Neural progenitor cell (in vitro differentiated cells): ENCODE results near the gene AFF3. TPM values are rescaled to one million over a fixed set of nuclear protein-coding genes. Genes with fewer than 3 reads are reported as not detected.

ENCODE experiments used
- DNase-seq: peaks from one replicate; pipeline ENCODE4 v3.0.0-alpha.2; 2016; ENCODE audit warnings: low spot score
- H2AFZ ChIP-seq: fragments of 200-600 bp; sonication (generic); replicated peaks from 2 replicates; pipeline ENCODE4 v1.6.1; 2016; ENCODE audit warnings: antibody characterized with exemption
- H3F3A ChIP-seq: fragments of 200-600 bp; sonication (generic); 2 replicates; pipeline ENCODE4 v1.6.1; 2016; ENCODE audit warnings: antibody characterized with exemption, low read depth
- H3K27ac ChIP-seq: fragments of 200-600 bp; sonication (generic); 2 replicates; pipeline ENCODE4 v1.5.1; 2016; ENCODE audit warnings: mild to moderate bottlenecking
- H3K27me3 ChIP-seq: fragments of 200-600 bp; sonication (generic); 2 replicates; pipeline ENCODE4 v1.6.1; 2016; ENCODE audit warnings: mild to moderate bottlenecking, moderate library complexity
- H3K36me3 ChIP-seq: fragments of 200-600 bp; sonication (generic); 2 replicates; pipeline ENCODE4 v1.5.1; 2016
- H3K4me1 ChIP-seq: fragments of 200-600 bp; sonication (generic); 2 replicates; pipeline ENCODE4 v1.6.1; 2016; ENCODE audit warnings: mixed run types
- H3K4me2 ChIP-seq: fragments of 200-600 bp; sonication (generic); 2 replicates; pipeline ENCODE4 v1.6.1; 2016
- H3K4me3 ChIP-seq: fragments of 200-600 bp; sonication (generic); 2 replicates; pipeline ENCODE4 v1.5.1; 2016
- H3K79me2 ChIP-seq: fragments of 200-600 bp; sonication (generic); 2 replicates; pipeline ENCODE4 v1.6.1; 2016; ENCODE audit warnings: low read depth
- H3K9ac ChIP-seq: fragments of 200-600 bp; sonication (generic); 2 replicates; pipeline ENCODE4 v1.6.1; 2016
- H3K9me3 ChIP-seq: fragments of 200-600 bp; sonication (generic); 2 replicates; pipeline ENCODE4 v1.5.1; 2016; ENCODE audit warnings: low read depth
- H4K20me1 ChIP-seq: fragments of 200-600 bp; sonication (generic); 2 replicates; pipeline ENCODE4 v1.6.1; 2016; ENCODE audit warnings: low read depth
- H3K27ac Mint-ChIP-seq: 3 replicates; pipeline ENCODE4 v1.8.0; 2021; ENCODE audit warnings: mixed read lengths
- H3K27me3 Mint-ChIP-seq: 2 replicates; pipeline ENCODE4 v1.8.0; 2022; ENCODE audit warnings: low read depth, mild to moderate bottlenecking, inconsistent platforms, moderate library complexity, mixed read lengths; ENCODE audit not compliant: insufficient read depth
- H3K36me3 Mint-ChIP-seq: 3 replicates; pipeline ENCODE4 v1.8.0; 2021; ENCODE audit warnings: mixed read lengths
- H3K4me1 Mint-ChIP-seq: 3 replicates; pipeline ENCODE4 v1.8.0; 2021; ENCODE audit warnings: mixed read lengths
- H3K4me3 Mint-ChIP-seq: 3 replicates; pipeline ENCODE4 v1.8.0; 2021; ENCODE audit warnings: mild to moderate bottlenecking, moderate library complexity, mixed read lengths
- H3K9me3 Mint-ChIP-seq: 3 replicates; pipeline ENCODE4 v1.8.0; 2020; ENCODE audit warnings: mixed read lengths
- EZH2 ChIP-seq: fragments of 200-600 bp; sonication (generic); IDR thresholded peaks from 2 replicates; pipeline ENCODE4 v1.6.1; 2017; ENCODE audit warnings: antibody characterized with exemption, mild to moderate bottlenecking, moderate library complexity
- EZH2phosphoT487 ChIP-seq: fragments of 200-600 bp; sonication (generic); IDR thresholded peaks from 2 replicates; pipeline ENCODE4 v1.6.1; 2017; ENCODE audit warnings: antibody characterized with exemption
- total RNA-seq: library from RNA; depleted of rRNA; stranded (reverse); fragments of >200 nt; gene quantifications from 2 replicates; pipeline ENCODE4 v1.2.3, GENCODE V29; 2015; ENCODE audit warnings: low replicate concordance
- TF ChIP-seq, protein P1 (sequence below): fragments of 200-600 bp; sonication (generic); IDR thresholded peaks from 2 replicates; pipeline ENCODE4 v1.5.1; 2017; ENCODE audit warnings: antibody characterized with exemption, mild to moderate bottlenecking

Gene AFF3
- total RNA-seq, 1 donor from 2014 or later = 0.26 TPM

DNA sequence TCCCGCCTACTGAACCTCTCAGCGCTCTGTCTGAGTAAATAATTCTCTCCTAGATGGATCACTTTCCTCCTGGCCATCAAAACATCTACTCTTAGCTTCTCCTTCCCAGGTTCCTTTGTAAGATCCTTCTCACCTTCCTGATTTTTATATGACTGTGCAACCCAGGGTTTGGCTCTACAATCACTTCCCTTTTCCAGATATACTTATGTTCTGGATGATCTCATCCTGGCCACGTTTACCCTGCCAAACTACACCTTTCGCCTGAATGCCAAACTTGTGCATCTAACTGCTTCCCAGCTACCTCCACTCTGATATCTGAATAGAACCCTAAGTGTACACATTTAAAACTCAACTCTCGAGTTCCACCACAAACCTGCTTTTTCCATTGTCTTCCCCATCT lies 362.1 kb downstream of the AFF3 start:
- no peaks in the 10 kb centered on the region for H3K27me3 ChIP-seq
- no peaks in the 10 kb centered on the region for H3K79me2 ChIP-seq
- peaks cover 2% of the 10 kb centered on the region for H3K27me3 Mint-ChIP-seq
- TF ChIP-seq EZH2phosphoT487 (no peak), EZH2 (no peak)
- TF ChIP-seq, protein P1, sequence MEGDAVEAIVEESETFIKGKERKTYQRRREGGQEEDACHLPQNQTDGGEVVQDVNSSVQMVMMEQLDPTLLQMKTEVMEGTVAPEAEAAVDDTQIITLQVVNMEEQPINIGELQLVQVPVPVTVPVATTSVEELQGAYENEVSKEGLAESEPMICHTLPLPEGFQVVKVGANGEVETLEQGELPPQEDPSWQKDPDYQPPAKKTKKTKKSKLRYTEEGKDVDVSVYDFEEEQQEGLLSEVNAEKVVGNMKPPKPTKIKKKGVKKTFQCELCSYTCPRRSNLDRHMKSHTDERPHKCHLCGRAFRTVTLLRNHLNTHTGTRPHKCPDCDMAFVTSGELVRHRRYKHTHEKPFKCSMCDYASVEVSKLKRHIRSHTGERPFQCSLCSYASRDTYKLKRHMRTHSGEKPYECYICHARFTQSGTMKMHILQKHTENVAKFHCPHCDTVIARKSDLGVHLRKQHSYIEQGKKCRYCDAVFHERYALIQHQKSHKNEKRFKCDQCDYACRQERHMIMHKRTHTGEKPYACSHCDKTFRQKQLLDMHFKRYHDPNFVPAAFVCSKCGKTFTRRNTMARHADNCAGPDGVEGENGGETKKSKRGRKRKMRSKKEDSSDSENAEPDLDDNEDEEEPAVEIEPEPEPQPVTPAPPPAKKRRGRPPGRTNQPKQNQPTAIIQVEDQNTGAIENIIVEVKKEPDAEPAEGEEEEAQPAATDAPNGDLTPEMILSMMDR = no peak
- peaks cover 1% of the 10 kb centered on the region for H3K36me3 Mint-ChIP-seq
- no peak overlapping the region for H3K4me3 Mint-ChIP-seq
- no peaks in the 10 kb centered on the region for H3K36me3 ChIP-seq
- H3K9me3 ChIP-seq = peaks cover 4% of the 10 kb centered on the region
- no peak overlapping the region for H3K27ac Mint-ChIP-seq
- H3K4me2 ChIP-seq = no peak overlapping the region
- no peak overlapping the region for H3K4me3 ChIP-seq
- no peak for DNase-seq
- no peaks in the 10 kb centered on the region for H4K20me1 ChIP-seq
- no peaks in the 10 kb centered on the region for H3F3A ChIP-seq
- H3K4me1 ChIP-seq = no peaks in the 10 kb centered on the region
- no peak overlapping the region for H3K27ac ChIP-seq
- H2AFZ ChIP-seq = no peak overlapping the region
- H3K9me3 Mint-ChIP-seq = peaks cover 17% of the 10 kb centered on the region
- H3K9ac ChIP-seq = no peak overlapping the region
- H3K4me1 Mint-ChIP-seq = no peaks in the 10 kb centered on the region

DNA sequence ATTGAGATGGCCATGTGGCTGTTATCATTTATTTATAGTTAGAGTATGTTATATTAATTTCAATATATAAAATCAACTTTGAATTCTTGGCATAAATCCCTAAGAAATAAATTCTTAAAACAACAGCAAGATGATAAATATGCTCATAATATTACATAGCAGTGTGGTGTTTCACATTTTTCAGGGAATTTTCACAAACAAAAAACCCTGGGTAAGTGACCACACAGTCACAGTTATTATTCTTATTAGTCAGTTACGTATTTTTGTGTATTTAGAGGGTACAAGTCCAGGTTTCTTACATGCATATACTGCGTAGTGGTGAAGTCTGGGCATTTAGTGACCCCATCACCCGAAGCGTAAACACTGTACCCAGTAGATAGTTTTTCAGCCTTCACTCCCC lies 363.1 kb downstream of the AFF3 start:
- no peaks in the 10 kb centered on the region for H3K27me3 ChIP-seq
- DNase-seq = no peak
- Mint-ChIP-seq H3K4me3 (no peak overlapping the region), H3K4me1 (no peaks in the 10 kb centered on the region), H3K9me3 (peaks cover 23% of the 10 kb centered on the region), H3K27ac (no peak overlapping the region), H3K27me3 (peaks cover 2% of the 10 kb centered on the region), H3K36me3 (peaks cover 4% of the 10 kb centered on the region)
- no peak overlapping the region for H3K4me3 ChIP-seq
- no peaks in the 10 kb centered on the region for H3F3A ChIP-seq
- no peaks in the 10 kb centered on the region for H4K20me1 ChIP-seq
- no peak overlapping the region for H2AFZ ChIP-seq
- H3K4me2 ChIP-seq = no peak overlapping the region
- no peaks in the 10 kb centered on the region for H3K36me3 ChIP-seq
- H3K4me1 ChIP-seq = no peaks in the 10 kb centered on the region
- TF ChIP-seq, protein P1 = no peak
- TF ChIP-seq EZH2 = no peak
- no peak for TF ChIP-seq EZH2phosphoT487
- no peaks in the 10 kb centered on the region for H3K79me2 ChIP-seq
- peaks cover 4% of the 10 kb centered on the region for H3K9me3 ChIP-seq
- no peak overlapping the region for H3K27ac ChIP-seq
- no peak overlapping the region for H3K9ac ChIP-seq

GRCh38 chr2:99777656-99778290 lies 364.6 kb downstream of the AFF3 start:
- Mint-ChIP-seq H3K9me3 (peaks cover 26% of the 10 kb centered on the region), H3K27ac (no peak overlapping the region), H3K36me3 (peaks cover 5% of the 10 kb centered on the region), H3K4me3 (no peak overlapping the region), H3K27me3 (no peaks in the 10 kb centered on the region), H3K4me1 (no peaks in the 10 kb centered on the region)
- Histone ChIP-seq H3F3A (no peaks in the 10 kb centered on the region), H3K4me2 (no peak overlapping the region), H3K9ac (no peak overlapping the region), H2AFZ (no peak overlapping the region), H3K79me2 (no peaks in the 10 kb centered on the region), H3K4me3 (no peak overlapping the region), H3K27ac (no peak overlapping the region), H4K20me1 (no peaks in the 10 kb centered on the region), H3K4me1 (no peaks in the 10 kb centered on the region), H3K27me3 (no peaks in the 10 kb centered on the region), H3K36me3 (no peaks in the 10 kb centered on the region), H3K9me3 (peaks cover 4% of the 10 kb centered on the region)
- TF ChIP-seq, protein P1 = no peak
- TF ChIP-seq EZH2 = no peak
- TF ChIP-seq EZH2phosphoT487 = no peak
- DNase-seq = no peak
